CD4-positive, alpha-beta T cell treated with Interleukin-2 at 100 ng/mL for 4 hours (primary cell): ENCODE measurements around the gene CLVS2.

ENCODE experiments used
- DNase-seq: peaks from one replicate; pipeline ENCODE4 v3.0.0-alpha.2; 2020; ENCODE audit warnings: low spot score

The CLVS2 gene

GRCh38 chr6:122995921-122996793 lies at the start of gene CLVS2:
TSS of gene CLVS2 (plus strand) at chr6:122996235. CDS start at chr6:122997778, 1,543 bp downstream.
- no peak for DNase-seq

- no peak for DNase-seq
These were observed 48.7 kb upstream of the CLVS2 start for GRCh38 chr6:122947355-122947754.

- no peak for DNase-seq
These were observed 42.3 kb upstream of the CLVS2 start for GRCh38 chr6:122953766-122954165.

GRCh38 chr6:122956376-122956775 lies 39.7 kb upstream of the CLVS2 start:
- no peak for DNase-seq

GRCh38 chr6:122962000-122962624 lies 33.9 kb upstream of the CLVS2 start:
- DNase-seq = no peak

GRCh38 chr6:122969999-122970533 lies 26.0 kb upstream of the CLVS2 start:
- no peak for DNase-seq

- DNase-seq = no peak
These were observed 18.9 kb upstream of the CLVS2 start for GRCh38 chr6:122977180-122977579.

GRCh38 chr6:122984393-122984792 lies 11.6 kb upstream of the CLVS2 start:
- no peak for DNase-seq

- DNase-seq = no peak
These were observed 1.8 kb upstream of the CLVS2 start for GRCh38 chr6:122994256-122994655.

- no peak for DNase-seq
These were observed 915 bp downstream of the CLVS2 start for GRCh38 chr6:122996794-122997505.

- DNase-seq = no peak
These were observed 1.6 kb downstream of the CLVS2 start for GRCh38 chr6:122997541-122998150.

- no peak for DNase-seq
These were observed 2.5 kb downstream of the CLVS2 start for GRCh38 chr6:122998403-122998975.

GRCh38 chr6:123000244-123000770 lies 4.3 kb downstream of the CLVS2 start:
- no peak for DNase-seq

- no peak for DNase-seq
These were observed 5.5 kb downstream of the CLVS2 start for GRCh38 chr6:123001540-123001939.

GRCh38 chr6:123007885-123008284 lies 11.8 kb downstream of the CLVS2 start:
- no peak for DNase-seq

GRCh38 chr6:123009059-123009458 lies 13.0 kb downstream of the CLVS2 start:
- DNase-seq = no peak

GRCh38 chr6:123014835-123015234 lies 18.8 kb downstream of the CLVS2 start:
- no peak for DNase-seq

GRCh38 chr6:123016431-123017103 lies 20.5 kb downstream of the CLVS2 start:
- no peak for DNase-seq

- DNase-seq = no peak
These were observed 21.2 kb downstream of the CLVS2 start for GRCh38 chr6:123017104-123017682.

- DNase-seq = no peak
These were observed 26.9 kb downstream of the CLVS2 start for GRCh38 chr6:123022975-123023374.

GRCh38 chr6:123024976-123025375 lies 28.9 kb downstream of the CLVS2 start:
- no peak for DNase-seq
